SKM-1 (cell line): ENCODE results near the gene TOMM6.
"Not testable (repeated sequence)": the region's sequence is repeated elsewhere in the genome, so short reads cannot be mapped to it uniquely, and the experiment has no call there.

Experiments
- DNase-seq: peaks from one replicate; lab custom pipeline; 2025; ENCODE audit not compliant: unreplicated experiment; lab: John Stamatoyannopoulos, UW

The TOMM6 gene

DNA sequence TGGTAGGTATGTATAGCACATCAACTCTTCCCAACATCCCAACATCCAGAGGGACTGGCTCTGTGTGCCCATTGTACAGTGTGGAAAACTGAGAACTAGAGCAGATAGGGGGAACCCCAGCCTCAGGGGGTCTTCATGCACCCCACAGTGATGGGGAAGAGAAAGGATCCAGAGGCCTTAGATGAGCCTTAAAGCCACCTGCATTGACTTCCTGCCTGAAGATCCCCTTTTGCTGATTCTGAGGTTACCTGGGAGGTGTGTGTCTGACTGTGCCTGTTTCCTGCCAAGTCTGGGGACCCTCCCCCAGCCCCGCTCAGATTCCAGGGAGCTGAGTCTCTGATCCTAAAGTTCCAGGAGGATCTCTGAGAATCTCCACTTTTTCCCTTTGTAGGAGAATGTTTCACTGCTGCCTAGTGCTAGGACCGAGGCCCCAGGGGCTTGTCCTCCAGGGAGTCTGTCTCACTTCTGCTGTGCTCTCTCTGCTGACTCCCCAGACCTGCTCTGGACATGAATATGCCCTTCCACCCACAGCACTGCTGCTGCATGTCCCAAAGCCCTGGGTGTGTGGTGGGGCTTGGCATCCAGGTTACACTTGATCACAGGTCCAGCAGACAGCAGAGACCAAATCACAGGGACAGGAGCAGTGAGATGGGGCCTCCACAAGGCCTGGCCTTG is 27.5 kb upstream of the TOMM6 start:
- DNase-seq = no peak

DNA sequence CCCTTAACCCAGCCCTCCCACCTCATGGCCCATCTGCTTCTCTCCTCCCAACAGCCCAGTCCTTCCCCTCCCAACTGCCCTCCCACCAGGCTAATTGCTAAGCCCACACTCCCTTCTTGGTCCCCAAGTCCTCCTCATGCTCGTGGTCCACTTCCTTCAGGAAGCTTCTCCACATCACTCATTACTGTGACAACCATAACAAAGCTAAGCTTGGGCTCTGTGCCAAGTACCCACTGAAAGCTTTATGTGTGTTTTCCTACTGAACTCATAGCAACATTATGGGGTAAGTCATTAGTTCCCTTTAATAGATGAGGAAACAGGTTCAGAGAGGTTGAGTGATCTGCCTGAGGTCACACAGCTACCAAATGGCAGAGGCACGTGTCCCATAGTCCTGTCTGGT is 24.0 kb upstream of the TOMM6 start:
- no peak for DNase-seq

- DNase-seq = not testable (repeated sequence)
Observed at GRCh38 chr6:41766043-41766664, 21.3 kb upstream of the TOMM6 start.

GRCh38 chr6:41767112-41767833 is 20.2 kb upstream of the TOMM6 start:
- no peak for DNase-seq

DNA sequence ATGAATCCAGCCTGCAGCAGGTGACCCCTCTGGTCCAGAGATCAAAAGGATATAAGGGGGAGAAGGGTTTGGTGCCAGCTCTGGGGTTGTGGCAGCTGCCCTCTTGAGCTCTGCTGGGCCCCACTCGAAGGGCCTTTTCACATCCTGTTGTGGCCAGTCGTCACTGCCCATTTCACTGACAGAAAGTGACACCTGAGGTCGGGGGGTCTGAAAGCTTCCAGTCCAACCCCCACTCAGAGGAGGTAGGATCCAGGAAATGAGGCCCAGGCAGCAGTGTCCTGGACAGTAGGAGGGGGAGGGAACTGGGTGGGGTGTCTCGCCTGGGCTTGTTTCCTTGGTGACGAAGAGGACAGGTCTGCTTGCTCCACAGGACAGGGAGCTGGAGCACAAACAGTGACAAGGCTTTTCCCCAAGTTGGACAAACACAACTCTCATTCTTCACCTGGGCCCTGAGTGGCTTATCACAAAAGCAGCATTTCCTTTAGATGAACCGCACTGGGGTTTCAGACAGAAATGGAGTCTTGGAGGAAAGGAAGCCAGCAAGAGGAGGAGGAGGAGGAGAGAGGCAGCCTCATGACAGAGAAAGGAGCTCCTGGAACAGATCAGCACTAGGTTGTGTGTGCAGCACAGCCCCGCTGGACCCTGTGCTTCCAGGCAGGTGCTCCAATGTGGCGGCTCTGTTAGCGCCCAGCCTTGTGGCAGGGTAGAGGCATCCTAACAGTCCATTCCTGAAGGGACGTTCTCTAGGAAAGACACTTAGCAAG is 18.8 kb upstream of the TOMM6 start:
- DNase-seq = no peak

- DNase-seq = no peak
Observed at GRCh38 chr6:41769376-41769775, 18.1 kb upstream of the TOMM6 start.

GRCh38 chr6:41770381-41771057 is 17.0 kb upstream of the TOMM6 start:
- no peak for DNase-seq

DNA sequence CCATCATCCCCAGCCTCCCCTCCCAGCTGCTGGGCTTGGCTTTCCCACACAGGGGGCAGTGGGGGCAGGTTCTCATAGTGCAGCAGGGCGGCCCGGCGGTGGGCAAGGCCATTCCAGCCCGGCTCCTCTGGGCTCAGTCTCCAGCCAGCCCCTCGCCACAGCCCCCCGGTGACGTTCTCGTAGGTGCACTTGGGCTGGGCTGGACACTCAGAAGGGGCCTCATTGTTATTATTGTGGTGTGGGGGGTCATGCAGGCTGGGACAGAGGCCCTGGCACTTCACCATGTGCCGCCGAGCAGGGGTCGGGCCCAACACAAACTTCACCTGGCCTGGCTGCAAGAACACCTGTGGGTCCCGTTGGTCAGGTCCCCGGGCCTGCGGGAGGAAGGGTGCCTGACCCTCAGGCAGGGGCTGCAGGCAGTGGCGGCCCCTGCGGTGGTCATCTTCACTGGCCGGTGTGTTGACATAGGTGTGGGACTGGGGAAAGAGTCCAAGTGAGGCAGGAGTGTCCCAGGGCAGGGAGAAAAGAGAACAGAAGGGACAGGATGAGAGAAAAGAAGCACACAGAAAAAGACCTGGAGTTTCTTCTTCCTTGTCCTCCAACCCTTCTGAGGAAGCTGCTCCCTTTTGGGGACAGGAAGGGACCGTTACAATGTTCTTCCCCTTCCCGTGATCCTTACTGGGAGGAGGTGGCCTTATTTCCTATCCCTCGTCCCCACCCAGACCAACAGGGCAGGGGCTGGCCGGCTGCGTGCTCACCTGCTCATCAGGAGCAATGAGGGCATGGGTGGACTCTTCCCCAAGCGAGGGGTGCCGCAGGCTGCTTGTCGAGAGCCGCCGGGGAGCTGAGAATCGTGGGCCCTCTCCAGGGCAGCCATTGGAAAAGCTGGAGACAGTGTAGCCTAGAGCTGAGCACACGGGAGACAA is 16.2 kb upstream of the TOMM6 start:
- DNase-seq = no peak

DNA sequence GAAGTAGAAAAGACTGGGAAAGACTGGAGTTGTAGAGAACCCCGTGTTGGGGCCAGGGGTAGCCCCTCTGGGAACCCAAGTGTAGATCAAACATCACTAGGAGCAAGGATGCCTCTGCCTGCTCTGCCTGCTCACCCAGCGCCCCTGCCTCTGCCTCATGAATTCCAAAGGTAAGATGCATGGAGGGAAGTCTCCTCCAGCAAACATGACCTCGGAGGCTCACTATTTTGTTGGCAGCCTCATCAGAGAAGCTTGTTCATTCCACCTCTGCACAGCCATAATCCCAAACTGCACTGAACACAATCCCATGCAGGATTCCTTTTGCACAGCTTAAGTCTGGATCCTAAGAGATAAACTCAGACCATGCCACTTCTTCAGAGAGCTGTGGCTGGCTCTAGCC is 12.7 kb upstream of the TOMM6 start:
- no peak for DNase-seq

DNA sequence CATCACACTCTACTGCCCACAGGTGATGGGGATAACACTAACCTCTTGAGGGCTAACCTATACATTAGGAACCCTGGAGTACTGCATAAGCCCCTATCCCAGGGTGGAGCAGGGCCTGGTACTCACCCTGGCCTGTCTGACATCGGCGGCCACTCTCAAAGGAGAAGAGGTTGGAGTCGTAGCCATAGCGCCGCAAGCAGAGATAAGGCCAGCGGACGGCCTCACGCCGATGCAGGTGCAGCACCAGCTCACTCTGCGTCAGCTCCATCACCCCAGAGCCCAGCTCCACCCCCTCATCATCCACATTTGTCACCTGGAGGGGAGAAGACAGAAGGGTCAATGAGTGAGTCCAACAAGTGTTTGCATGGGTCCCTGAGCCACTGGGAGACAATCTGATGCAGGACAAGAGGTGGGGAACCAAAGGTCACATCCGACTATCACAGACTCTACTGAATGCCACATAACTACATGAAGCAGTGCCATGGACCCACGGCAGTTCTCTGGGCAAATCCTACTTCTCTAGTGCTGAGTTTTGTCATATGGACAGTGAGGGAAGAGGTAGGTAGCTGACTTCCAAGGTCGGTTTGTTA is 12.1 kb upstream of the TOMM6 start:
- no peak for DNase-seq

DNA sequence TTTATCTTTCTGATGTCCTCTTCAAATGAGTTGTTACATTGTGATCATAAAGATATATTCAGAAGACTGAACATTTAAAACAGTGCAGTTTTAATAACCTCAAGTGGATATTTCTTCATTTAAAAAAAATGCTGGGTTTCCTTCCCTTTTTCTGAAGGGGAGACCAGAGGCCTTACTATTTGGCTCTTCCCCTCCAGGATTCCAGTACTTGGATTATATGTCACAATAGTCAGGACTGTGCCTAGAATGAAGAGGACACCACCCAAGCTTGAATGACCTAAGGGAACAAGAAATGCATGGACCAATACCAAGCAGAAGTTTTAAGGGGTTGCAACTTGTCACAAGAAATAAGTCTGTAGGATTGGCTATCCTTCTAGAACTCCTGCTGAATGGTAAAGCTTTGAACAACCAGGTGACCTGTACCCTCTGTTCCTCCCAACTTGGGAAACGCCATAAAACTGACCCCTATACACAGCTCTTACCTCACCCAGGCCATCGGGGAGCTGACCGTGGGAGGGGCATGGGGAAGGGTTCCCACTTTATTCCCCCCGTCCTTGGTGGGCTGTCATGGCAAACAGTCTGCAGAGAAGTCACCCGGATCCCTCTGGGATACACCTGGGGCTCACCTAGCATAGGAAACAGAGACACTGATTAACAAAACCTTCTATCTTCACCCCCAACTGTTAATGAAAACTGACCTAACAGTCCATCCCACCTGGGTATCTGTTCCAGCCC is 9.8 kb upstream of the TOMM6 start:
- no peak for DNase-seq

DNA sequence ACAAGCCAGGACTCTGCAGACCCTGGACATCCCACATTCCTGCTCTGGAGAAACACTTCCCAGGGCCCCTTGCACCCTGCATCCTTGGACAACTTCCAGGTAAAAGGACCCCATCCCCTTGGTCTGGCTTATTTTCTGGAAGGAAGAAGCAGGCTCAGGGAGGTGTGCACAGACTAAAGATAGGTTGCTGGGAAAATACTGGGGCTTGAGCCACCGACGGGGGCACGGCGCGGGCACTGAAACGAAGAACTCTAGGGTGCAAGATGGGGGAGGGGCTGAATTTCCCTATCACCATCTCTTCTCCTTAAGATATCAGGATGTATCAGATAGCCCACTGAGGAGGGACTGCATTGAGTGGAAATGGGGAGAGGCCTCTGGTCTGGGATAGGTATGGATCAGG is 8.6 kb upstream of the TOMM6 start:
- DNase-seq = no peak

GRCh38 chr6:41779336-41779735 is 8.2 kb upstream of the TOMM6 start:
- DNase-seq = no peak

GRCh38 chr6:41779788-41780550 is 7.5 kb upstream of the TOMM6 start, which contains the start of gene FRS3:
FRS3 (minus strand) TSS chr6:41779900; CDS start chr6:41776987, 2,913 bp downstream.
- peak; percentile 84 for DNase-seq

DNA sequence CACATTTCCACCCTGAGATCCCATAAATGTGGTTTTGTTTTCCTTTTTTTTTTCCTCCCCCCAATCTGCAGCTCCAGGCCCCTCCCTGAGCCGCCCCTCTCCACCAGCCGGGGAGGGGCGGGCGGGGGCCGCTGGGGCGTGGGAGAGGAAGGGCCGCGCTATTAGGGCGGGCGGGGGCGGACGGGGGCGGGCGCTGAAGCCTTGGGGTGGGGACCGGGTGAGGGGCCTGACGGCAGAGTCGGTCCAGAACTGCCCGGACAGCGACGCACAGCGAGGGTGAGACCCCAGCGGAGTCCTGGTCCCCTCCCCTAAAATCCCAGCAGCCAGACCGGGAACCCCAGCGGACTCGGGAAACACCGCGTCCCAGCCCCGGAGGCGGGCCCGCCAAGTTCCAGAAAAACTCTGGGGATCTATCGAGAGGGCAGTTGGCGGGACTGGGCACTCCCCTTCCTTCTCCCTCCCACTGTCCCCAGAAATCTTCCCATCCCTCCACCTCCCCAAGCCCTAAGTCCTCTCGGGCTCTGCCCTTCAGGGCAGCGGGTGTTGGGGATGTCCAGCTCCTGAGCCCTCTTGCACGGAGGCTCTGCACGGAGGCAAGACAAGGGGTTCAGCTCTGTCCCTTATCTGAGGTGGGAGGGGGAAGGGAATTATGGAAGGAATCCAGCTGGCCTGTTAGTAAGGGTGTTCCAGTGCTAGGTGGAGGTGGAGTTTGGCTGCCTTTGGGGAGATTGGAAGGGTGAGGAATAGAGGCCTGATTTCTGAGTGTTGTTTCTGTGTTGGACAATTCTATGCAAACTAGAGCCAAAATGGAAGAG is 6.7 kb upstream of the TOMM6 start, which contains the start of gene PRICKLE4:
Gene PRICKLE4 (plus strand): TSS at position 232 of the 815 bp plus-strand sequence. CDS start 2,692 bp downstream, outside the sequence.
- no peak for DNase-seq

GRCh38 chr6:41781366-41781730 is 6.1 kb upstream of the TOMM6 start:
- no peak for DNase-seq

GRCh38 chr6:41783106-41783780 is 4.3 kb upstream of the TOMM6 start:
- DNase-seq = no peak
